Renal cortical epithelial cell (primary cell): ENCODE results near the gene CROT. TPM values are rescaled to one million over a fixed set of nuclear protein-coding genes. Genes with fewer than 3 reads are reported as not detected.

ENCODE experiments used
- DNase-seq: peaks from one replicate; pipeline ENCODE4 v3.0.0-alpha.2; 2011; ENCODE audit warnings: low read depth
- total RNA-seq: library from RNA; depleted of rRNA; stranded (reverse); fragments of >200 nt; gene quantifications from 2 replicates; pipeline ENCODE4 v1.2.3, GENCODE V29; 2014

Gene CROT
- total RNA-seq, 1 donor from 2014 or later: 34.1 TPM

DNA sequence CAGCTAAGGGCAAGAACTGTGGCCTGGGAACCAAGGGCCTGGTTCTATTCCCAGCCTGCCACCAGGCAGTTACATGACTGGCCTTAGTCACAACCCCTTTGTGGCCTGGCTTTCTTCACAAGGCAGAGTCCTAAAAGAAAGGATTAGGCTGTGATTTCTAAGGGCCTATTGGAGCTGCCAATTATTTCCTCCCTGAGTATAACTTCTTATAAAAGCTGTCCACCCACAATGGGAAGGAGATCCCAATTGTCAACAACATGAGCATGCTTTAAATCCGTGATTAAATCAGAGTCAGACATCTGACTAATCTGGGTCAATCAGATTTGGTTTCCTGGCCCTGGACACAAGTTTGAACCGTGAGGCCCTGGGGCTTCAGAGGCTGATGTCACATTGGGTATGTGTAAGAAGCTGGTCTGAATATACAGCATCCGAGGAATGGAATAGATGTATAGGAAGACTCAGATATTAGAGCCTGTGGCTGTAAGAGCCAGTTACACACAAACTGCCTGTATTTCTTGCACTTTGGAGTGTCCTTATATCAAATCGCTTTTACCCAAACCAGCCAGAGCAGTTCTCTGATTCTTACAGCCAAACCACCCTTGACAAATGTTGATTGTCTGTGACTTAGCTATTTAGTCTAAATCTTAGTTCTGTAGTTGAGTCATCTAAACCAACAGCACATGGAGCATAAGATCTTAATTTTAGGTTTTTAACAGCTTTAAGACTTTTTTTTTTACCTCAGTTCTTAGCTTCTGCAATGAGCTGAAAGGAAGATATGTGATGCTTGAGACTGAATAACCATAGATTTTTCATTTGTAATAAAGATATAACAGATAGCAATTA lies 68.7 kb downstream of the CROT start:
- DNase-seq: peak; percentile 44

DNA sequence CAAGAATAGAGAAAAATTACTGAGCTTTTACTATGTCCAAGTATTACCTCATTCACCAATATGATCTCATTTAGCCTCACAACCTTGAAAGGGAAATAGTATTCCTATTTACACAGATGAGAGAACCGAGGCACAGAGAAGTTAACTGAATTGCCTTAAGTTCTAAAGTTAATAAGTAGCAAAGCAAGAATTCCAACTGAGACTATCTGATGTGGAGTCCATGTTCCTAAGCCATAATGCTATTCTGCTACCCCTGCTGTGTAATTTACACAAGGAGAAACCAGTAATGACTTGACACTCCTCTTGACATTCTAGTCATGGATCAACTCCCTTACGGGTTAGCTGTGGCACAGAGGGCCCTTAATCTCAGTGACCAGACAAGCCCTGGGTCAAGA lies 69.3 kb downstream of the CROT start:
- DNase-seq: peak; percentile 85

DNA sequence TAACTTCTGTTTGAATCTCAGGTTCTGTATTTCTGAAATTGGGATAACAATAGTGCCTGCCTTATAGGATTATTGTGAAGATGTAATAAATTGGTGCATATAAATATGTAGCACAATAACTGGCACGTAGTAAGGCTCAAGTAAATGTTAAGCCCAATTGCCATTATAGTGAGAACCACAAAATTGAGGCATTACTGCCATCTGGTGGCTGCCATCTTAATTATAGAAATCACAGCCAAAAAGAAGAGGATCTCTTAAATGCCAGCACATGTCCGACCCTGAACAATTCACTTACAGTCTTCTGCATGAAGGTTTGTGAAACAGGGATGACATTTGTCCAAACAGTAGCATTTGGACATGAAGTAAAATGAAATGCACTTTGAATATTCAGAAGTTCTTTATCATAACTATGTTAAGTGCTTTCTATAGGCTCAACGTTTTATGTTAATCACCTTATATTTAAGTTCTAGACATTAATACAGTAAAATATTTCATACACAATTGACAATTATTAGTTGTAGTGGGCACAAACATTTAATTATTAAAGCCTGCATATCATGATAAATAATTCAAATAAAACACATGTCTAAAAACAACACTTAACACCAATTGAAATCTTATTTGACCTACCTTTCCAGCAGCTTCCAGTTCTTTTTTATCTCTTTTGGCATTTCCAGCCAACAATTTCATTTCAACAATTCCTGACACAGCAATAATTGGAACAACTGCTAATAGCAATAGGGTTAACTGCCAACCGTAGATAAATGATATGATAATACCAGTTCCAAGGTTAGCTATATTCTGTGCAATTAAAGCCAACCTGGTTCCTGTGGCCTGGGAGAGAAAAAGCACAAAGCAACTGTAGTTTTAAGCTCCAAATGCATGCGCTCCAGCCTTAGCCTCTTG lies 71.5 kb downstream of the CROT start:
- DNase-seq: peak; percentile 64

DNA sequence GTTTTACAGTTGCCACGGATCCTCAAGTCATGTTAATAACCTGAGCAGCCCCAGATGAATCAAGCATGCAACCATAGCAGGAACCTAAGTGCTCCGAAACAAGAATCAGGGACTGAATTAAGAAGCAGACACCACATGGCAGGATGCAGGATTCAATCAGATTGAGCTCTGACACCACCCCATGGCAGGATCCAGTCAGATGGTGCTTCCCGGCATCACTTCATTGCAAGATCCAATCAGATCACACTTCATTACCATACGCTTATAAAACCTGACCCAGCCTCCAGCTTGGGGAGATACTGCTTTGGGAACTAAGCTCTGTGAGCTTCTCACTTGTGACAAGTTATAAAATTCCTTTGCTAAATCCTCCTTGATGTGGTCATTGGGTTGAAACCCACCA lies 74.7 kb downstream of the CROT start:
- DNase-seq: no peak

DNA sequence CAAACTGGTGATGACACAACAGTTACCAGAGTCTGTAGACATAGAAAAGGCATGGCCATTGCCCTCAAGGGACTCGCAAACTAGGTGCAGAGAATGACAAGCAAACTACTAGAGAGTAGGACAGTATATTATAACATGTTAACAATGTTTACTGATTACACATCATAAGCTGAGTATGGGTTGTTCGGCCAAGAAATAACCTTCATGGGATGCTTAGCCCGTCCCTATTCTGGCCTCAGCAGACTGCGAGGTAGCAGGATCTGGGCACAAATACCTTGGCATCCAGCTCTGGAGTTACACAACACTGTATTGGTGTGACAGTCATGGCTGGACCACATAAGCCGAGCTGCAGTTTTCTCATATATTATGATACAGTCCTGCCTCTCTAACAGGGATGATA lies 78.6 kb downstream of the CROT start:
- no peak for DNase-seq

- no peak for DNase-seq
Measured at GRCh38 chr7:87426160-87426559, 80.7 kb downstream of the CROT start.

DNA sequence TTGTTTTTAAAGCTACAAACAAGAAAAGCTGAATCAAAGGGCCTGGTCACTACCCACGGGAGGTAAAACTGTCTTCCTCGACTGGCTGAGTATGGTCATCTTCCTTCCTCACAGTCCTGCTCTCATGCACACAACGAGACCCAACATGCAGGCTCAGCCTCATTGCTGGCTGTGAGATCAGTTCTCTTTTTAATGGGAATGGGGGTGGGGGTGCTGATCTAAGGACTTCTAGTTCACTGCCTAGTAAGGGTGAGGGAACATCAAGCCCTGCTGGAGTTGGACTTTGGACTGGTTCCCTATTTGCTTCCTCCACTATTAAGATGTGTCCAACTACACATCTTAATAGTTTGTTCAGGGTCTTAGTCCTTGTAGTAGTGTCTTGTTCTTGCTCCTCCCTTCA lies 81.8 kb downstream of the CROT start:
- no peak for DNase-seq

- no peak for DNase-seq
Measured at GRCh38 chr7:87432536-87432935, 87.1 kb downstream of the CROT start.

DNA sequence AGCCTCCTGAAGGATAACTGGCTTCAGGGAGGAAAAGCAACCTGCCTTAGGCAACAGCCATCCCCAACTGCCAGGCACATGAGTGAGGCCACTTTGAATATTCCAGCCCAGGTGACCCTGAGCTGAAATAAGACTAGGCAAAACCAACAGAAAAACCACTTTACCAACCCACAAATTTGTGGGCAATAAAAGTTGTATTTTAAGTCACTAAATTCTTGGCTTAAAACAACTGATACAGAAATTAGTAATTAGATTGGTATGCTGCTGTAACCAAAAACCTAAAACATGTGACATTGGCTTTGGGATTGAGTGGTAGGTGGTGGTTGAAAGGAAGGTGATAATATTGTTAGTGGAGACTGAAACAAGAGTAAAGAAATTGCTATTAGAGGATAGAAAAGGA lies 90.1 kb downstream of the CROT start:
- peak; percentile 92 for DNase-seq

DNA sequence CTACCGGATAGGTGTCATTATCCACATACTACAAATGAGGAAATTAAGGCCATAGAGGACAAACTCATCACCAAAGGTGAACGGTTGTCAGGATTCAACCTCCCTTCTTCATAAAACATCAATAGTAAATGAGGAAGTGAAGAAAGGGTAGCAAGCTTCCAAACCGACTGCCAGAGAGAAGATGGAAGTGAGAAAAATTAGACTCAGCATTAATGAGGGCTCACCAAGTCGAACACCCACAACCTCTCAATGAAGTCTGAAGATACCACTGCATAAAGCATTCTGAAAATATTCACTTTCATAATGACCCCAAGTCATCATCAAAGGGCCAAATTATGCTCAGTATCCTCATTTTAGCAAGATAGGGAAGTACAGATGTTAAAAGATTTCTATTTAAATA lies 100.4 kb downstream of the CROT start:
- DNase-seq: no peak

DNA sequence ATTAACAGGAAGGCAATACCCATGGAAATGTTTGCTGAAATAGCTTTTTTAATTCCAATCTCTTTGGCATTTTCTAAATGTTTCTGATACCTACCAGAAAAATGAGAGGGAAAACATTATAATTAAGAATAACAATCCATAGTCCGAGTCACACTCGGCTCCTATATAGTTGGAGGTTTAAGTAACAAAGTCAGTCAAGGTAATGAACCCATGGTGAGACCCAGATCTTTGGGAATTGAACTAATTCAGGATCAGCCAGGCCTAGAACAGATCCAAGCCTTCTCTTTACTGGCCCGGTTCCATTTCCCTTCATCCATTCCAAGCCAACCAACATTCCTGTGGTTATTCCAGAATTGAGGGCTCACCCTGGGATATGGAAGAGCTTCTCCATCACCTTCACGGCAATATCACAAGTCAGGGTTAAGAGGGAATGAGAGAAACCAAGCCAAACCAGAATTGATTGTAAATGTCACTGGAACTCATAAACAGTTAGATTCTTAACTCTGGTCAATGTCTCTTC lies 101.7 kb downstream of the CROT start:
- no peak for DNase-seq

DNA sequence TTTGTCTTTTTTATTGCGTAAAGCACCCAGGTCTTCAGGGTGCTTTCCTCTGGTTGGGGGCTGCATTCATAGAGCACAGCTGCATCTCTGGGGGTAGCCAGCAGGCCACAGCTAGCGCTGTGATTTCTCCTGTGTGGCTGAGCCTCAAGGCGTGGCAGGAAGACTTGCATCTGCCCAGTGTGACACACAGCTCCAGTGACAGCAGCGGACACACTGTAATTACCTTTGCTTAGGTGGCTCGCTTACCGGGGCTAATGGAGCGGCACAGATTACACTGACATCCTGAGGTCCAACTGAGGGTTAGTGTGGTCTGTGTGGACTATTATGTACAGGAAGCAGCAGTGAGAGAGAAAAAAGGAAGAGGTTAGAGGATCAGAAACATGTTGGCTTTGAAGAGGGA lies 102.9 kb downstream of the CROT start:
- peak; percentile 20 for DNase-seq

Other genes with a start within 250 kb of the CROT start
- 23.8 and 95.5 TPM in 2 replicates for gene DMTF1, start 193.2 kb upstream of the CROT start, total RNA-seq
- gene TMEM243, start 125.9 kb upstream of the CROT start, total RNA-seq: 54.5 and 60.6 TPM in 2 replicates
- gene ABCB4, start 130.0 kb downstream of the CROT start, total RNA-seq: 2.9 and 9.7 TPM in 2 replicates